HepG2 (cell line): Measurements from ENCODE around the gene HES6. TPM values are rescaled to one million over a fixed set of nuclear protein-coding genes. Genes with fewer than 3 reads are reported as not detected.

Experiments used
- ATAD3A ChIP-seq: sonication (generic); formaldehyde crosslinking; IDR thresholded peaks from 2 replicates; pipeline ENCODE4 v1.4.0; 2020; ENCODE audit warnings: missing genetic modification reagents
- JUN ChIP-seq: sonication (generic); formaldehyde crosslinking; IDR thresholded peaks from 2 replicates; pipeline ENCODE4 v1.4.0; 2020; ENCODE audit warnings: mild to moderate bottlenecking, missing genetic modification reagents
- KDM5B ChIP-seq: sonication (generic); formaldehyde crosslinking; IDR thresholded peaks from 2 replicates; pipeline ENCODE4 v1.4.0; 2020; ENCODE audit warnings: missing genetic modification reagents, mild to moderate bottlenecking, borderline replicate concordance
- PHF8 ChIP-seq: sonication (generic); formaldehyde crosslinking; IDR thresholded peaks from 2 replicates; pipeline ENCODE4 v1.5.0; 2020; ENCODE audit warnings: missing genetic modification reagents
- RBM22 ChIP-seq: fragments of 200-400 bp; formaldehyde crosslinking; optimal IDR thresholded peaks from 2 replicates; pipeline ENCODE3; 2017; ENCODE audit warnings: mild to moderate bottlenecking, low read length, moderate library complexity
- ZKSCAN1 ChIP-seq: fragments of 150-350 bp; IDR thresholded peaks from 2 replicates; pipeline ENCODE4 v1.6.1; 2014; ENCODE audit warnings: low read length
- ZNF124 ChIP-seq: sonication (generic); formaldehyde crosslinking; IDR thresholded peaks from 2 replicates; pipeline ENCODE4 v1.4.0; 2020; ENCODE audit warnings: missing genetic modification reagents
- ZNF34 ChIP-seq: sonication (generic); formaldehyde crosslinking; IDR thresholded peaks from 2 replicates; pipeline ENCODE4 v1.4.0; 2020; ENCODE audit warnings: mild to moderate bottlenecking, missing genetic modification reagents, borderline replicate concordance
- polyA plus RNA-seq, 8 experiments: library from polyadenylated mRNA; depleted of rRNA in 3 of 8; stranded (reverse) in 7 of 8; unstranded in 1 of 8; fragments of >200 nt; fragmentation: Illumina TruSeq in 4 of 8; extraction: Trizol in 4 of 8; gene quantifications; 2 replicates each; pipeline versions ENCODE4 v1.2.1 to v1.2.3, GENCODE V29; 2011 to 2016; ENCODE audit warnings: low read depth in 4 of 8, missing spikeins in 1 of 8, mixed read lengths in 1 of 8; ENCODE audit not compliant: insufficient read depth in 1 of 8
- total RNA-seq, 5 experiments: library from RNA; depleted of rRNA; stranded (reverse); fragments of >200 nt; fragmentation: Illumina TruSeq; extraction: Trizol; gene quantifications; 2 replicates each; pipeline ENCODE4 v1.2.3, GENCODE V29; 2016; ENCODE audit warnings: low read depth in 1 of 5
- TF ChIP-seq, protein P1 (sequence below): sonication (generic); formaldehyde crosslinking; IDR thresholded peaks from 2 replicates; pipeline ENCODE4 v1.4.0; 2020; ENCODE audit warnings: missing genetic modification reagents, borderline replicate concordance
- TF ChIP-seq, protein P2 (sequence below): sonication (generic); formaldehyde crosslinking; IDR thresholded peaks from 2 replicates; pipeline ENCODE4 v1.4.0; 2020; ENCODE audit warnings: mild to moderate bottlenecking, missing genetic modification reagents
- TF ChIP-seq, protein P3 (sequence below), 2 experiments: IDR thresholded peaks; 2 replicates each; pipeline ENCODE4 v1.6.1; 2011 to 2012; ENCODE audit warnings: low read length in 2 of 2, borderline replicate concordance in 1 of 2, low read depth in 1 of 2, mild to moderate bottlenecking in 1 of 2, moderate library complexity in 1 of 2
- TF ChIP-seq, protein P4 (sequence below): sonication (generic); formaldehyde crosslinking; IDR thresholded peaks from 2 replicates; pipeline ENCODE4 v1.5.0; 2020; ENCODE audit warnings: mild to moderate bottlenecking, missing genetic modification reagents

HES6 gene
- total and polyA plus RNA-seq, 2 of the 13 experiments (the other 11 are each of a cell fraction or from before 2014, with no cell fraction given): 19.5 to 82.8 TPM

DNA sequence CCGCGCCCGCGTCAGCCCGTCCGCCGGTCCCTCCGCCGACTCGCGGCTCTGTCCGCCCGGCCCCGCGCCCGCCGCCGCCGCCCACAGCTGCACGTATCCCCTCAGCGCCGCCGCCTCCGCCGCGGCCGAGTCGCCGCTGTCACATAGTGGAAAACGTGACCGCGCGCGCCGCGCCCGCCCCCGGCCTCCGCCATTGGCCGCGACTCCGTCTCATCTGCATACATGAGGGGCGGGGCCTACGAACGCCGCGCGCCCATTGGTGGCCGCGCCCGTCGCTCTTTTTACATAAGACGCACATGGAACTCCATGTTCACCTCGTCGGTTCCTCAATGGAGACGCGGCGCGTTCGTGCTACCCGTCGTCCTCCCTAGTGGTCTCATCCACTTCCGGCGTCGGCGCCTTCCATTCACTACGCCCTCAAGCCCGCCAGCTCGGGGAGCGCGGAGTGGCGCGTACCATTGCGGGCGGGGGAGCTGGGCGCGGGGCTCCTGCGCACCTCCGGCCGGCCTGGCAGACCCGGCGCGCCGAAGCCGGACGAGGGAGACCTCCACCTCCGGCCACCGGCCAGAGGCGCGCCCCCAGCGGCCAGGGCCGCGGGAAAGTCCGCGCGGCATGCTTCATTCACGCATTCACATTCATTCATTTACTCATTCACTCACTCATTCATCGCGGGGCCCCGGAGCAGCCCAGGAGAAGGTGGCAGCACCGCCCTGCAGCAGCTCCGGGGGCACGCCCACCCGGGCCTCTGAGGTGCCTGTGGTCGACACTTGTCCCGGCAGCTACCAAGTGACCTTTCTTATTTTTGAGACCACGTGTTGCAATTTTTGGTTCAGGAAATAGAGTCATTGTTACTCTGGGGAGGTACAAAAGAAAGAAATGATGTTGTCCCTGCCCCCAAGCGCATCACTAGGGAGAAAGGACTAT lies 49.1 kb upstream of the HES6 start (continued):
- TF ChIP-seq, protein P1, sequence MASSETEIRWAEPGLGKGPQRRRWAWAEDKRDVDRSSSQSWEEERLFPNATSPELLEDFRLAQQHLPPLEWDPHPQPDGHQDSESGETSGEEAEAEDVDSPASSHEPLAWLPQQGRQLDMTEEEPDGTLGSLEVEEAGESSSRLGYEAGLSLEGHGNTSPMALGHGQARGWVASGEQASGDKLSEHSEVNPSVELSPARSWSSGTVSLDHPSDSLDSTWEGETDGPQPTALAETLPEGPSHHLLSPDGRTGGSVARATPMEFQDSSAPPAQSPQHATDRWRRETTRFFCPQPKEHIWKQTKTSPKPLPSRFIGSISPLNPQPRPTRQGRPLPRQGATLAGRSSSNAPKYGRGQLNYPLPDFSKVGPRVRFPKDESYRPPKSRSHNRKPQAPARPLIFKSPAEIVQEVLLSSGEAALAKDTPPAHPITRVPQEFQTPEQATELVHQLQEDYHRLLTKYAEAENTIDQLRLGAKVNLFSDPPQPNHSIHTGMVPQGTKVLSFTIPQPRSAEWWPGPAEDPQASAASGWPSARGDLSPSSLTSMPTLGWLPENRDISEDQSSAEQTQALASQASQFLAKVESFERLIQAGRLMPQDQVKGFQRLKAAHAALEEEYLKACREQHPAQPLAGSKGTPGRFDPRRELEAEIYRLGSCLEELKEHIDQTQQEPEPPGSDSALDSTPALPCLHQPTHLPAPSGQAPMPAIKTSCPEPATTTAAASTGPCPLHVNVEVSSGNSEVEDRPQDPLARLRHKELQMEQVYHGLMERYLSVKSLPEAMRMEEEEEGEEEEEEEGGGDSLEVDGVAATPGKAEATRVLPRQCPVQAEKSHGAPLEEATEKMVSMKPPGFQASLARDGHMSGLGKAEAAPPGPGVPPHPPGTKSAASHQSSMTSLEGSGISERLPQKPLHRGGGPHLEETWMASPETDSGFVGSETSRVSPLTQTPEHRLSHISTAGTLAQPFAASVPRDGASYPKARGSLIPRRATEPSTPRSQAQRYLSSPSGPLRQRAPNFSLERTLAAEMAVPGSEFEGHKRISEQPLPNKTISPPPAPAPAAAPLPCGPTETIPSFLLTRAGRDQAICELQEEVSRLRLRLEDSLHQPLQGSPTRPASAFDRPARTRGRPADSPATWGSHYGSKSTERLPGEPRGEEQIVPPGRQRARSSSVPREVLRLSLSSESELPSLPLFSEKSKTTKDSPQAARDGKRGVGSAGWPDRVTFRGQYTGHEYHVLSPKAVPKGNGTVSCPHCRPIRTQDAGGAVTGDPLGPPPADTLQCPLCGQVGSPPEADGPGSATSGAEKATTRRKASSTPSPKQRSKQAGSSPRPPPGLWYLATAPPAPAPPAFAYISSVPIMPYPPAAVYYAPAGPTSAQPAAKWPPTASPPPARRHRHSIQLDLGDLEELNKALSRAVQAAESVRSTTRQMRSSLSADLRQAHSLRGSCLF (CRISPR knock-in tag): no peak
- TF ChIP-seq ATAD3A (no peak), RBM22 (no peak), JUN (CRISPR knock-in tag) (no peak; the same call in 1 of the 2 replicates), KDM5B (CRISPR knock-in tag) (no peak), ZKSCAN1 (peak; percentile 50; the same call in 1 of the 2 replicates), PHF8 (peak; percentile 81), ZNF34 (no peak), ZNF124 (CRISPR knock-in tag) (peak; percentile 85)
- TF ChIP-seq, protein P2, sequence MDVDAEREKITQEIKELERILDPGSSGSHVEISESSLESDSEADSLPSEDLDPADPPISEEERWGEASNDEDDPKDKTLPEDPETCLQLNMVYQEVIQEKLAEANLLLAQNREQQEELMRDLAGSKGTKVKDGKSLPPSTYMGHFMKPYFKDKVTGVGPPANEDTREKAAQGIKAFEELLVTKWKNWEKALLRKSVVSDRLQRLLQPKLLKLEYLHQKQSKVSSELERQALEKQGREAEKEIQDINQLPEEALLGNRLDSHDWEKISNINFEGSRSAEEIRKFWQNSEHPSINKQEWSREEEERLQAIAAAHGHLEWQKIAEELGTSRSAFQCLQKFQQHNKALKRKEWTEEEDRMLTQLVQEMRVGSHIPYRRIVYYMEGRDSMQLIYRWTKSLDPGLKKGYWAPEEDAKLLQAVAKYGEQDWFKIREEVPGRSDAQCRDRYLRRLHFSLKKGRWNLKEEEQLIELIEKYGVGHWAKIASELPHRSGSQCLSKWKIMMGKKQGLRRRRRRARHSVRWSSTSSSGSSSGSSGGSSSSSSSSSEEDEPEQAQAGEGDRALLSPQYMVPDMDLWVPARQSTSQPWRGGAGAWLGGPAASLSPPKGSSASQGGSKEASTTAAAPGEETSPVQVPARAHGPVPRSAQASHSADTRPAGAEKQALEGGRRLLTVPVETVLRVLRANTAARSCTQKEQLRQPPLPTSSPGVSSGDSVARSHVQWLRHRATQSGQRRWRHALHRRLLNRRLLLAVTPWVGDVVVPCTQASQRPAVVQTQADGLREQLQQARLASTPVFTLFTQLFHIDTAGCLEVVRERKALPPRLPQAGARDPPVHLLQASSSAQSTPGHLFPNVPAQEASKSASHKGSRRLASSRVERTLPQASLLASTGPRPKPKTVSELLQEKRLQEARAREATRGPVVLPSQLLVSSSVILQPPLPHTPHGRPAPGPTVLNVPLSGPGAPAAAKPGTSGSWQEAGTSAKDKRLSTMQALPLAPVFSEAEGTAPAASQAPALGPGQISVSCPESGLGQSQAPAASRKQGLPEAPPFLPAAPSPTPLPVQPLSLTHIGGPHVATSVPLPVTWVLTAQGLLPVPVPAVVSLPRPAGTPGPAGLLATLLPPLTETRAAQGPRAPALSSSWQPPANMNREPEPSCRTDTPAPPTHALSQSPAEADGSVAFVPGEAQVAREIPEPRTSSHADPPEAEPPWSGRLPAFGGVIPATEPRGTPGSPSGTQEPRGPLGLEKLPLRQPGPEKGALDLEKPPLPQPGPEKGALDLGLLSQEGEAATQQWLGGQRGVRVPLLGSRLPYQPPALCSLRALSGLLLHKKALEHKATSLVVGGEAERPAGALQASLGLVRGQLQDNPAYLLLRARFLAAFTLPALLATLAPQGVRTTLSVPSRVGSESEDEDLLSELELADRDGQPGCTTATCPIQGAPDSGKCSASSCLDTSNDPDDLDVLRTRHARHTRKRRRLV: peak; percentile 97
- TF ChIP-seq, protein P3, sequence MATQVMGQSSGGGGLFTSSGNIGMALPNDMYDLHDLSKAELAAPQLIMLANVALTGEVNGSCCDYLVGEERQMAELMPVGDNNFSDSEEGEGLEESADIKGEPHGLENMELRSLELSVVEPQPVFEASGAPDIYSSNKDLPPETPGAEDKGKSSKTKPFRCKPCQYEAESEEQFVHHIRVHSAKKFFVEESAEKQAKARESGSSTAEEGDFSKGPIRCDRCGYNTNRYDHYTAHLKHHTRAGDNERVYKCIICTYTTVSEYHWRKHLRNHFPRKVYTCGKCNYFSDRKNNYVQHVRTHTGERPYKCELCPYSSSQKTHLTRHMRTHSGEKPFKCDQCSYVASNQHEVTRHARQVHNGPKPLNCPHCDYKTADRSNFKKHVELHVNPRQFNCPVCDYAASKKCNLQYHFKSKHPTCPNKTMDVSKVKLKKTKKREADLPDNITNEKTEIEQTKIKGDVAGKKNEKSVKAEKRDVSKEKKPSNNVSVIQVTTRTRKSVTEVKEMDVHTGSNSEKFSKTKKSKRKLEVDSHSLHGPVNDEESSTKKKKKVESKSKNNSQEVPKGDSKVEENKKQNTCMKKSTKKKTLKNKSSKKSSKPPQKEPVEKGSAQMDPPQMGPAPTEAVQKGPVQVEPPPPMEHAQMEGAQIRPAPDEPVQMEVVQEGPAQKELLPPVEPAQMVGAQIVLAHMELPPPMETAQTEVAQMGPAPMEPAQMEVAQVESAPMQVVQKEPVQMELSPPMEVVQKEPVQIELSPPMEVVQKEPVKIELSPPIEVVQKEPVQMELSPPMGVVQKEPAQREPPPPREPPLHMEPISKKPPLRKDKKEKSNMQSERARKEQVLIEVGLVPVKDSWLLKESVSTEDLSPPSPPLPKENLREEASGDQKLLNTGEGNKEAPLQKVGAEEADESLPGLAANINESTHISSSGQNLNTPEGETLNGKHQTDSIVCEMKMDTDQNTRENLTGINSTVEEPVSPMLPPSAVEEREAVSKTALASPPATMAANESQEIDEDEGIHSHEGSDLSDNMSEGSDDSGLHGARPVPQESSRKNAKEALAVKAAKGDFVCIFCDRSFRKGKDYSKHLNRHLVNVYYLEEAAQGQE (IDR thresholded peaks at IDR 0.05; ENCODE audit: borderline replicate concordance in 1 of 2, low read depth in 1 of 2, low read length in 2 of 2): peak in 1 of 2 experiments; percentile 51; a peak in 1 of 4 replicates
- TF ChIP-seq, protein P4, sequence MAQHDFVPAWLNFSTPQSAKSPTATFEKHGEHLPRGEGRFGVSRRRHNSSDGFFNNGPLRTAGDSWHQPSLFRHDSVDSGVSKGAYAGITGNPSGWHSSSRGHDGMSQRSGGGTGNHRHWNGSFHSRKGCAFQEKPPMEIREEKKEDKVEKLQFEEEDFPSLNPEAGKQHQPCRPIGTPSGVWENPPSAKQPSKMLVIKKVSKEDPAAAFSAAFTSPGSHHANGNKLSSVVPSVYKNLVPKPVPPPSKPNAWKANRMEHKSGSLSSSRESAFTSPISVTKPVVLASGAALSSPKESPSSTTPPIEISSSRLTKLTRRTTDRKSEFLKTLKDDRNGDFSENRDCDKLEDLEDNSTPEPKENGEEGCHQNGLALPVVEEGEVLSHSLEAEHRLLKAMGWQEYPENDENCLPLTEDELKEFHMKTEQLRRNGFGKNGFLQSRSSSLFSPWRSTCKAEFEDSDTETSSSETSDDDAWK (CRISPR knock-in tag): no peak
